NB4 (cell line): ENCODE results near the gene UMAD1.

Source experiments
- MYC ChIP-seq: IDR thresholded peaks from 2 replicates; pipeline ENCODE4 v1.6.1; 2011; ENCODE audit warnings: low read depth, low read length
- POLR2A ChIP-seq: IDR thresholded peaks from 2 replicates; pipeline ENCODE4 v1.6.1; 2011; ENCODE audit warnings: mild to moderate bottlenecking; ENCODE audit not compliant: insufficient read length; ENCODE audit errors: extremely low read depth
- TF ChIP-seq, protein P1 (sequence below): IDR thresholded peaks from one replicate; pipeline ENCODE4 v1.5.1; 2012; ENCODE audit warnings: low read depth, low read length
- TF ChIP-seq, protein P2 (sequence below): IDR thresholded peaks from 2 replicates; pipeline ENCODE4 v1.6.1; 2011; ENCODE audit warnings: low read depth, low read length

DNA sequence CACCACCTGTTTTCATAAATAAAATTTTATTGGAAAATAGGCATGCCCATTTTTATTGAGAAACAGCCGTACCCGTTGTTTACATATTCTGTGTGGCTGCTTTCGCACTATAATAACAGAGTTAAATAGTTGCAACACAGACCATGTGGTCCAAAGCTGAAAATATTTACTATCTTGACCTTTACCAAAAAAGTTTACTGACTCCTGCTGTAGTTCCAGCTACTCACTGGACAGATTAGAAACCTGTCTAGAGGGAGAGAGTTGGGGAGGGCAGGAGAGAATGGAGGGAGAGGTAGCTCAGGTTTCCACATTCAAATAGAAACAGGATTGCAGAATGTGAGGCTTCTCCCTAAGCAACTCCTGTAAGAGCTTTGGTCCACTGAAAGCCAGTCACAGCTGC, 273.0 kb downstream of the UMAD1 start:
- TF ChIP-seq, protein P1, sequence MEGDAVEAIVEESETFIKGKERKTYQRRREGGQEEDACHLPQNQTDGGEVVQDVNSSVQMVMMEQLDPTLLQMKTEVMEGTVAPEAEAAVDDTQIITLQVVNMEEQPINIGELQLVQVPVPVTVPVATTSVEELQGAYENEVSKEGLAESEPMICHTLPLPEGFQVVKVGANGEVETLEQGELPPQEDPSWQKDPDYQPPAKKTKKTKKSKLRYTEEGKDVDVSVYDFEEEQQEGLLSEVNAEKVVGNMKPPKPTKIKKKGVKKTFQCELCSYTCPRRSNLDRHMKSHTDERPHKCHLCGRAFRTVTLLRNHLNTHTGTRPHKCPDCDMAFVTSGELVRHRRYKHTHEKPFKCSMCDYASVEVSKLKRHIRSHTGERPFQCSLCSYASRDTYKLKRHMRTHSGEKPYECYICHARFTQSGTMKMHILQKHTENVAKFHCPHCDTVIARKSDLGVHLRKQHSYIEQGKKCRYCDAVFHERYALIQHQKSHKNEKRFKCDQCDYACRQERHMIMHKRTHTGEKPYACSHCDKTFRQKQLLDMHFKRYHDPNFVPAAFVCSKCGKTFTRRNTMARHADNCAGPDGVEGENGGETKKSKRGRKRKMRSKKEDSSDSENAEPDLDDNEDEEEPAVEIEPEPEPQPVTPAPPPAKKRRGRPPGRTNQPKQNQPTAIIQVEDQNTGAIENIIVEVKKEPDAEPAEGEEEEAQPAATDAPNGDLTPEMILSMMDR = no peak
- TF ChIP-seq POLR2A = no peak
- no peak for TF ChIP-seq MYC
- TF ChIP-seq, protein P2, sequence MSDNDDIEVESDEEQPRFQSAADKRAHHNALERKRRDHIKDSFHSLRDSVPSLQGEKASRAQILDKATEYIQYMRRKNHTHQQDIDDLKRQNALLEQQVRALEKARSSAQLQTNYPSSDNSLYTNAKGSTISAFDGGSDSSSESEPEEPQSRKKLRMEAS = no peak
